ENCODE data around the gene ACVR1.
"Not testable (repeated sequence)": the region's sequence is repeated elsewhere in the genome, so short reads cannot be mapped to it uniquely, and the experiment has no call there.

ACVR1 gene

GRCh38 chr2:157893611-157894010 lies 17.5 kb upstream of the ACVR1 start:
- DNase-seq (ENCODE audit: low spot score), result no peak

DNA sequence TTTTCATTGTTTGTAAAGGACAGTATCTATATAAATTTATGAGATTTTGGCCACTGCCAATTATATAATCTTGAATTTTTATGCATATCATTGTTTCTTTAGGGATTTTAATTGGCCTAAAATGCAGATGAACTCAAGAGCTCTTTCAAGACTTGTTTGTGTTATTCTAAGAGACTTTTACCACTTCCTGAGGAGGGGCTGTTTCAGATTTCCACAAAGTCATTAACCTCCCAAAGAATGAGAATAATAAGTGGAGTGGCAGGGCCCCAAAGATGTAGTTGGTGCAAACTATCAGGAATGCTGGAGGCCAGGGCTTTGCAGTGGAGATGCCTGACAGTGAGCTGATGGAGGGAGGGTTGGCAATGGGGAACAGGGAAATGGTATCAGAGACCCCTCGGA lies 15.5 kb upstream of the ACVR1 start:
- no peak for DNase-seq (ENCODE audit: low spot score)

DNA sequence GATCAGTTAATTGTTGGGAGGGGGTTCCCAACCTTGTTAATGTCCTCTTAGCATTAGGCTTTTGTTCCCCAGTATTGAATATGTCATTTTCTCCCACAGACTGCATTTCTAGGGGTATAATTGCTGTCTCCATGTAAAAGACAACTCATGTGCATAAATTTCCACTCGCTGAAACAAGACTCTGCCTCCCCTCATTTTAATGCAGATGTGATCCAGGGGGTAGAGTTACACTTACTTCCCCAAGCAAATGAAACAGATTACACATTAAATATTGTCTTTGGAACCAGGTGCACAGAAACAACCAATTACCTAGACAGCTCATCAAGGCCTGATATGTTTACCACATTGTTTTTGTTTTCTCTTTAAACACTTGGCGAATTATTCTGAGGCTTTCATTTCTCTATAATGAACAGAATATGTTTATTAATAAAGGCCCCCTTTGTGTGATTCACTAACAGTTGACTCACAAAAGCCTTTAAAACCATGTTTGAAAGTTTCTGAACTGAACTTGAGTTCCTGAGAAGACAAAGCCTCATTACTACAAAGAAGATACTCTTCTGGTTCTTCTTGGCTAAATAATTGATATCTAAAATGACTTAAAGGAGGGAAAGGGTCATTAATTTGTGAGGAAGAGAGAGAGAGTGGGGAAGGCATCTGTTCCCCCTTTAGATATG lies 15.0 kb upstream of the ACVR1 start:
- DNase-seq (ENCODE audit: low spot score), result no peak

DNA sequence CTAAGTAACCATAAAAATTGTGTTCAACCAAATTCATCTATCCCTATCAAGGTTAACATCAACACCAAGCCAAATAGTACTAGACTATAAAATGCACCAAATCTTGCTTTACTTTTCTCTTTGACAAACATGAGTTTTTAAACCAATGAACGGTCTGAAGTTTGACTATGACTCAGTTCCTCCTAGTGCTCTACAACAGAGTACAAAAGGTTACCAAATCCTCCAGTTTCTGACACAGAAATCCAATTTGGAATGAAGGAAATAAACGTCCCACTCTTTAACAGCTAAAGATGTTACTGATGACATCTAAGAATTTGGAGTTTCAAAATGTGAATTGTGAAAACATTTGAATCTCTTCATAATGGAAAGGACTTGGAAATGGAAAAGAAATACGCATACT lies 11.8 kb upstream of the ACVR1 start:
- no peak for DNase-seq (ENCODE audit: low spot score)

DNA sequence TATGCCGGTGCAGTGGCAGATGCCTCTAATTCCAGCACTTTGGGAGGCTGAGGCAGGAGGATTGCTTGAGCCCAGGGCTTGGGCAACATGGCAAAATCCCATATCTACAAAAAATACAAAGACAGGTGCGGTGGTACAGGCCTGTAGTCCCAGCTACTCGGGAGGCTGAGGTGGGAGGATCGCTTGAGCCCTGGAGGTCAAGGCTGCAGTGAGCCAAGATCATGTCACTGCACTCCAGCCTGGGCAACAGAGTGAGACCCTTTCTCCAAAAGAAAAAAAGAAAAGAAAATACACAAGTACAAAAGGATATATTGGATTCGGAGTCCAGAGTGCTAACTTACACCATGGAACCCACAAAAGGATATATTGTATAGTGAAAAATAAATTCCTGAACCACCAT lies 8.4 kb upstream of the ACVR1 start:
- not testable (repeated sequence) for DNase-seq (ENCODE audit: low spot score)

- no peak for DNase-seq (ENCODE audit: low spot score)
Observed at GRCh38 chr2:157880927-157881326, 4.8 kb upstream of the ACVR1 start.

GRCh38 chr2:157877761-157878400 lies 1.8 kb upstream of the ACVR1 start:
- DNase-seq (ENCODE audit: low spot score), result no peak

DNA sequence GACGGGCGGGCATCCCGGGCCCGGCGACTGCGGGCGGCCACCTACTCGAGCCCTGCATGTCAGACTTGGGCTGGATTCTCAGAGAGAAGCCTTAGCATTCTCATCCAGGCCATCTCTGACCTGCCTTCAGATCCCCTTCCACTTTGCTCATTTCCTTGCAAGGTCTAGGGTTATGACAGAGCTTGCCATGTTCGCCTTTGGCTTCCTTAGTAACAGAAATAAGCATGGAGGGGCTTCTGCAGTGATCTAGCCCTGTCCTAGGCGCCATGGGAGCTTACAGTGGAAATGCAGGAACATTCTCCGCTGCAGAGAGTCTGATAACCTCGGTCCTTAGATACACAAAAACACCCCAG lies 632 bp upstream of the ACVR1 start:
- DNase-seq (ENCODE audit: low spot score), result no peak

- peak; percentile 76 for DNase-seq (ENCODE audit: low spot score)
Observed at GRCh38 chr2:157875641-157876065, 477 bp downstream of the ACVR1 start.

DNA sequence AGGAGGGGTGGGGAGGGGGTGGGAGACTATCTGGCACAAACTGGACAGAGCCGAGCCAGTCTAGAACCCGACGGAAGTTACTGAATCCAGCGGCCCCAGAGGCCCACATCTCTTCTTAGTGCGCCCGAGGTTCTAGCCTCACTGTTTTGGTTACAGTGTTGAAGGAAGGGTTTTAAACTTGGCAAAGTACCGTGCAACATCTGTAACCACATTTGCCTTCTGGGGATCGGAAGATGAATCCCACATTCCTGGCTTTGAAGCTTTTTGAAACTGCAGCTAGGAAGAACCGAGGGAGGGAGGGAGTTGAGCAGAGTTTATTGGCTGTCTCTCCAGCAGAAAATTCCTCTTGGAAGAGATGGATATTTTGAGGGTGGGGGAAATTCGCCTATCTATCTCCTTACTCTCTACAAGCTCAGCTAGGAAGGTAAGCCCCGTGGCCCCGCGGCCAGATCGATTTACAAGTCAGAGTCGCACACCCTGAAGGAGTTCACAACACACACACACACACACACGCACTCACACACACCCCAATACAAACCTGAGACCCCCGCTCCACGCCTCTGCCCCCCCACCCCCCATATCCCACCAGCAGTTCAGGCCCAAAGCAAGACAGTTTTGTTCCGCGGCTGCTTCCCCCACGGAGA lies 1.0 kb downstream of the ACVR1 start:
- peak; percentile 49 for DNase-seq (ENCODE audit: low spot score)

DNA sequence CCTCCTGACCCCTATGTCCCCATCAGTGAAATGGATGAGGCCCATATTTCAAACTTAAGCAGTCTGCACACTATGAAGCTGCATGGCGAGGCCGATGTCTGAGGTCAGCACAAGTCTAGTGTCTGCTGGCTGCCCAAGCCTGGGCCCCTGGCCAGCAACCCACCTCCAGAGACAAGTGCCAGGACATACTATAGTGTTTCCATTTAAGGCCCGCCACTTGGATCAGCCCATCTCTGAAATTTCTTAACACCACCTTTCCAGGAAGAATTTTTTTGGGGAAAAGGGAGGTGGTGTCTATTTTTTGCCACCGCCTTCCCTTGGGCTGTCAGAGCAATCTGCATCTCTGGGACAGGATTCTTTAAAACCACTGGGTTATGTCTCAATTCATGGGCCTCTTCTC lies 1.8 kb downstream of the ACVR1 start:
- DNase-seq (ENCODE audit: low spot score), result no peak

GRCh38 chr2:157872791-157873190 lies 3.3 kb downstream of the ACVR1 start:
- DNase-seq (ENCODE audit: low spot score), result no peak

DNA sequence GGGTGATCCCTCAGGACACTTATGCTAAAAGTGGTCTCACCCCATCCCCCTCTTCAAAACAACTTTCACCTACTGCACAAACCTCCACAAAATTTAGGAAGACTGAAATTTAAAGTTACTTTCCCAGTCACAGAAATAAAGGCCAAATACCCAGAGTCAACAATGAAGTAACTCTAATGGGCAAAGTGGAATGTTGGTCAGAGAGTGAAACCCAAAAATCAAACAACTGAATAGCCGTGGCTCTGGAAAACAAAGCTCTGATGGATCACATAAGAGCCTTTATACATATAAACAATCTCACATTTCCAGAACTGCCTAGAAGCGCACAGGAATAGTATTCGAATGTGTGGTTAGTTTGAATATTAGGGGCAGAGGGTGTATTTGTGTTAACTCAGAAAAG lies 4.7 kb downstream of the ACVR1 start:
- DNase-seq (ENCODE audit: low spot score), result no peak

GRCh38 chr2:157868993-157869392 lies 7.1 kb downstream of the ACVR1 start:
- DNase-seq (ENCODE audit: low spot score), result no peak

DNA sequence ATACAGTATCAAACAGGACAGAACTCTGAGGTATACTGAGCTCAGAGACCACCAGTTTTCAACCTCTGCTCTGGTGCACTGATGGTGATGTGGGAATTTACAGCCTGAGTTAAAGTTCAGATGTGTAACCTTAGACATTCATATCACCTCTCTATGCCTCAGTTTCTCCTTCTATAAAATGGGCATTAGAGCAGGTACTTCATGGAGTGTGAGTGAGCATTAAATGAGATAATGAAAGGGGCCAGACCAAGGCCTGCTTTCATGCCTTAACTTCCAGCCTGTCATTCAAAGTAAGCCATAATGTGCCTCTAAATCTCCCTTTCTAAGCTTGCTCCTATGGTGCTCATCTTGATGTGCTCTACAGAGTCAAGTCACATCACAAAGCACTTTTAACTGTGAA lies 8.4 kb downstream of the ACVR1 start:
- DNase-seq (ENCODE audit: low spot score), result no peak

DNA sequence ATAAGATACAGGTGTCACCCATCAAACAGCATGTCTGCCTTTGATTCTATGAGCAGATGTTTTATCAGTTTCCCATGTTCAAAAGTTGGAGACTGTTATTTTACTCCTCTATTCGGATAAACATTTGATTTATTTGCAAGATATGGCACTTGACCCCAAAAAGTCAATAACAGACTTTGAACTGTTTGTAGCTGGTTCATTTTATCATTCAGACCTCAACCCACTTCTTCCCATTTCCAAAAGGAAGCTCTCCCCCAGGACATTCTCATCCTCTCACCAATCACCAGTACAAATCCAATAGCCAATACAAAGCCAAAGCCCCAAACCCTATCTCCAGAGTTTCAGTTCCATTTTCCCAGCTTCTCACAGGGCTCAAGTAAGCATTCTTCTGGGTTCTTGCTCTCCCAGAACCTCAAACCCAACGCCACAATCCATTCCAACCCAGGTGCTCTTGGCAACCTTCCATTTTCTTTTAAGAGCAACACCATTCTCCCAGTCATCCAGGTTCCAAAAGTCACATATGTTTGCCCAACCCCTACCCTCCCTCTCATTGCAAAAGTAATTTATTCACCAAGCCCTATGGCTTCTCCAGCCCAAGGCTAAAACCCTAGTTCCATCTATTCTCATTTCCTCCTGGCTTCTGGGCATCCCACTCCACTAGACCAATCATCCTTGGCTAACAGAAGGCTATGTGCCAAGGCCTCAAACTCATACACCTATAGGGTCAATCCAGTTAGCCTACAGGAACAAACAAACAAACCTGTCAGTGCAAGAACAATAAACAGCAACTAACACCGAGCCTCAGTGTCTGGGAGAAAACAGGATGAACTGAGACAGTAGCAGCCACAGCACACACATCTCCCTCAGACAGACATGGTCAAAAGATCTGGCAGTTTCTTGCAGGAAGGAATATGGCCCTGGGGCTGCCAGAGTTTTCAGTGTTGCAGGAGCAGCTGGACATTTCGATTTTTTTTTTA lies 9.2 kb downstream of the ACVR1 start:
- DNase-seq (ENCODE audit: low spot score), result no peak

GRCh38 chr2:157866202-157866601 lies 9.9 kb downstream of the ACVR1 start:
- DNase-seq (ENCODE audit: low spot score), result no peak

GRCh38 chr2:157864857-157865430 lies 11.2 kb downstream of the ACVR1 start:
- no peak for DNase-seq (ENCODE audit: low spot score)

DNA sequence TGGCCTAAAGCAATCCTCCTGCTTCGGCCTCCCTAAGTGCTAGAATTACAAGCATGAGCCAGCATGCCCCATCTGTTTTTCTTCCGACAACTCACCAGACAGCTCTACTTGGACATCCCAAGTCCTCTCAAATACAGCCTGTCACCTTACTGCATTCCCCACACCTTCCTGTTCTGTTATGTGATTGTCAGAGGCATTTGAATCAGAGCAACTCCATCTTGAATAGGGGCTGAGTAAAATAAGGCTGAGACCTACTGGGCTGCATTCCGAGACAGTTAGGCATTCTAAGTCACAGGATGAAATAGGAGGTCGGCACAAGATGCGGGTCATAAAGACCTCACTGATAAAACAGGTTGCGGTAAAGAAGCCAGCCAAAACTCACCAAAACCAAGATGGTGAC lies 17.3 kb downstream of the ACVR1 start:
- no peak for DNase-seq (ENCODE audit: low spot score)

DNA sequence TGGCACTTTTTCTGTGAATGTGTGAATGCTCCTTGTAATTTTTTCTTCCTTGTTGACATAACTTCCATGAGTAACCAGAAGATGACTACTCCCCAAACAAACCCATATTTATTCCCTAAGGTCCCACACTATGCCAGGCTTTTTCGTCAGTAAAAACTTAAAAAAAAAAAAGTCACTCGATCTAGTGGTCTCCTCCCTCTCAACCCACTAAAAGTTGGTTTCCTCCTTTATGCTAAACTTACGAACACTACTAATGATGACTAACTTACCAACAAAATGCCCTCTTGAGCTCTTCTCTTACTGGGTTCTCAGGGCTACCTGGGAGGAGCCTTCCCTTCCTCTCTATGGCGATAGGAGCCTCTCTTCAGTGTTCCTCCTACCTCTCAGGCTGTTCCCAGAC lies 18.2 kb downstream of the ACVR1 start:
- no peak for DNase-seq (ENCODE audit: low spot score)

DNA sequence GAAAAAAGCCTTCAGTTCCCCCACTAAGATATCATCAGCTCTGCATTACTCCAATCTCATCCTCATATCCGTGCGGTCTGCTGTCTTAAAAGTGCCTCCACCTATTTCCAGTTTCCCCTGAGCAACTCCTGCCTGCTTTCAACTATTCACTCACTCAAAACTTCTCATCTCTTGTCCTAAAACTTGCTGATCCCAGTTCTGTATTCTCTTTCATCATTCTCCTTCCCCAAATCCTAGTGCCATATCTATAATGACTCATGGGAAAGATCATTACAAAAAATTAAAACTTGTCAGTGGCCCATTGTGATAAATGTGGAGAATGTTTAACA lies 20.0 kb downstream of the ACVR1 start:
- no peak for DNase-seq (ENCODE audit: low spot score)

DNA sequence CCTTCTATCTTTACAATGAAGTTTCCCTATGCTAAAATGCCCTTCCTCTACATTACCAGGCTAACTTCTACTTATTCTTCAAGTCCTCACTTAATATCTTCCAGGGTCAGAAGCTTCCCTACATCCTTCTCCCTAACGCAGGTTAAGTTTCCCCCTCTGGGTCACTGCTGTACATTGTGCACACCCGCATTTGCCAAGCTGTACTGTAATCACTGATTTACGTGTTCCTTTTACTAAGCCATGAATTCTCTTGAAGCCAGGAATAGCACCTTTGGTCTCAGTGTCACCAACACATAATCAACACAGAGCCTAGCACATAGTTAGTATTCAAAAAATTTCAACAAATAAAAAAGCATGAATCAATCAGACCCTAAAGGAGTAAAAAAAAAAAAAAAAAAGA lies 22.3 kb downstream of the ACVR1 start:
- no peak for DNase-seq (ENCODE audit: low spot score)
